Measurements from ENCODE around the gene HTT. TPM values are rescaled to one million over a fixed set of nuclear protein-coding genes. Genes with fewer than 3 reads are reported as not detected.

HTT gene
- total and polyA plus RNA-seq, 2 donors, result 12.8 to 17.9 TPM

DNA sequence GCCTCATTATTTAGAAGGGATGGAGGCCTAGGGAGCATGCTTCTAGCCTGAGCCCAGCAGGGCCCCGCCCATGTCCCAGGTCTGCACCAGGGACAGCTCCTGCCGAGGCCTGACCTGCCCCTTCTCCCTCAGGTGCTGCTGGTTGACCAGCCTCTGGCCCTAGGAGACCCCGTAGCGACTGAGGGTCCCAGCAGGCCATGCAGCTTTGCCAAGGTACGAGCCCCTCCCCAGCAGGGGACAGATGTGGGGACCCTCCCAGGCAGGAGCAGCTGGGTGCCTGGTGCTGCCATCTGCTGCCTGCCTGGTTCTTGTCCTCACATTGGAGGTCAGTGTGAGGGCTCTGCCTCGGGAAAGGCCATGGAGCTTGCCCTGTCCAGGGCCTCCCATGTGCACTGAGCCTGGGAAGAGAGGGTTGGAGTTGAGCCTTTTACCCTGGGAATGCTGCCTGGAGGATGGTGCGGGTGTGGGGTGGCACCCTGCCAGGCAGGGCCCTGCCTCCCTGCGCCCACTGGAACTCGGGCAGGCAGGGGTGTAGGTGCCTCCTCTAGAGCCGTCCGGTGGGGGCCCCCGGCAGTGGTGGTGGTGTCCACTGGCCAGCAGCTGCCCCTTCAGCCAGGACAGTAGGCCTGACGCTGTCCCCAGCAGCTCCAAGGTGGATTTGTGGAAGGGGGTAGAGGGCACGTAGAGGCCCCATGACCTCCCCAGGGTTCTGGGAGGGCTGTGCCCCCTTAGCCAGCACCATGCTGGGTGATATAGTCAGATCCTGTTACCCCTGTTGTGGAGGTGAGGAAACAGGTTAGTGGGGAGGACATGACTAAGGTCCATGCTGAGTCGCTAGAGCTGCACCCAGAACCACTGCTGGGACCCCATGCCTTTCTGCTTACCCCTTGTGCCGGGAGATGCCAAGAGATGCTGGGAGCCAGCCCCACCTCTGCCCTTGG, 172.2 kb downstream of the HTT start:
- WGBS, result 91% methylated on average over 16 of the region's 16 CpGs
- Histone ChIP-seq H3K36me3 (ENCODE audit: control insufficient read depth in 2 of 2, insufficient read depth in 2 of 2, low read length in 1 of 2) (peaks cover 3 to 5% of the 10 kb centered on the region in 2 donors), H3K27me3 (ENCODE audit: control insufficient read depth in 2 of 2, insufficient read depth in 1 of 2, low read length in 1 of 2) (no peaks in the 10 kb centered on the region), H3K27ac (ENCODE audit: low read depth in 1 of 2, low read length in 1 of 2) (no peak overlapping the region), H3K4me1 (ENCODE audit: control insufficient read depth in 2 of 2, insufficient read depth in 2 of 2, low read length in 2 of 2) (no peaks in the 10 kb centered on the region), H3K9me3 (ENCODE audit: control insufficient read depth in 2 of 2, insufficient read depth in 1 of 2, low read length in 1 of 2) (no peaks in the 10 kb centered on the region), H3K4me3 (ENCODE audit: low read length in 2 of 2) (no peak overlapping the region)
- DNase-seq (ENCODE audit: low read depth in 6 of 9, low spot score in 9 of 9), result no peak

DNA sequence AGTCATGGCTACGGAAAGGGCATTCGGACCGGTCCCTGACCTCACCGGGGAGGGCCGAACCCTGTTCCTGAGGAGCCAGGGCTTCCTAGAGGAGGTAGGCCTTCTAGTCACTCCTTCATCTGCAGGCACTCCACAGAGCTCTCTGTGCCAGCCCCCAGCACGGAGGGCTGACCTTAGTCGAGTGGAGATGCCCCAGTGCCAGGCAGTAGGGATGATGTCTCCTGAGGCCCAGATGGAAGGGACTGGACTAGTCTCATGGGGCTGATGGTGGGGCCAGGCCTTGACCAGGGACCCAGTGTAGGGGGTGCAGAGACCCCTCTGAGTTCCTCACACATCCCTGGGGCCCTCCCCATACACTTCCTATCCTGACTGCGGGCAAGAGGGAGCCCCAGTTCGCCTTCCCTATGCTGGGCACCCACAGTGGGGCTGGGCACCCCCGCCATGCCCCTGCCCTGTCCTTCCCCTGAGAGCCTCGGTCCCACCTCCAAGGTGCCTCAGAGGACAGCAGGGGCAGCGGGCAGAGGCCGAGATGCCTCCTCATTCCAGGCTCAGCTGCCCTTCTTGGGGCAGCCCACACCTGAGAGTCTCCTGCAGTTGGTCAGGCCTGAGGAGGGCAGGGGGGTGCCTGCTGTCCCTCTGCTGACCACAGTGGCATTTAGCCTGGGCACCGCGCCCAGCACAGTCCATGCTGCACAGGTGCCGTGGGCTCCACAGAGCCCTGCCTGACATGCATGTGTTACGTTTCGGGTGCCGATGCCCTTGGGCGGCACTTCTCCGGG, 173.1 kb downstream of the HTT start:
- DNase-seq (ENCODE audit: low read depth in 6 of 9, low spot score in 9 of 9), result no peak
- peaks cover 0 to 3% of the 10 kb centered on the region in 2 donors for H3K36me3 ChIP-seq (ENCODE audit: control insufficient read depth in 2 of 2, insufficient read depth in 2 of 2, low read length in 1 of 2)
- H3K27ac ChIP-seq (ENCODE audit: low read depth in 1 of 2, low read length in 1 of 2), result no peak overlapping the region
- H3K9me3 ChIP-seq (ENCODE audit: control insufficient read depth in 2 of 2, insufficient read depth in 1 of 2, low read length in 1 of 2), result no peaks in the 10 kb centered on the region
- H3K27me3 ChIP-seq (ENCODE audit: control insufficient read depth in 2 of 2, insufficient read depth in 1 of 2, low read length in 1 of 2), result no peaks in the 10 kb centered on the region
- 98% methylated on average over 21 of the region's 21 CpGs for WGBS
- no peaks in the 10 kb centered on the region for H3K4me1 ChIP-seq (ENCODE audit: control insufficient read depth in 2 of 2, insufficient read depth in 2 of 2, low read length in 2 of 2)
- H3K4me3 ChIP-seq (ENCODE audit: low read length in 2 of 2), result no peak overlapping the region

DNA sequence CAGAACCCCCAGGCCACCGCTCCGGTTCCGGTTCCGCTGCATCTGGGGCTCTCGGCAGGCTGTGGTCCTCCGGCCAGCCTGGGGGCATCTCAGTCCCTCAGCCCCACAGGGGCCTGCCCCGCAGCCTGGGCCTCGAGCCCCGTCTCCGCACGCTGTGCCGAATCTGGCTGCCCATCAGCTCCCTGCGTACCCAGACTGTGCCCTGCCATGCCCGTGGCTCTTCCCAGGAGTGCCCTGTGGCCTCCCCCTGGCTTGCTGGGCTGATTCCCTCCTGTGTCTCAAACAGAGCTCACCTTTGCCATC, 173.6 kb downstream of the HTT start:
- no peak overlapping the region for H3K4me3 ChIP-seq (ENCODE audit: low read length in 2 of 2)
- H3K9me3 ChIP-seq (ENCODE audit: control insufficient read depth in 2 of 2, insufficient read depth in 1 of 2, low read length in 1 of 2), result no peaks in the 10 kb centered on the region
- 96% methylated on average over 14 of the region's 14 CpGs for WGBS
- H3K27me3 ChIP-seq (ENCODE audit: control insufficient read depth in 2 of 2, insufficient read depth in 1 of 2, low read length in 1 of 2), result no peaks in the 10 kb centered on the region
- no peak overlapping the region for H3K27ac ChIP-seq (ENCODE audit: low read depth in 1 of 2, low read length in 1 of 2)
- H3K4me1 ChIP-seq (ENCODE audit: control insufficient read depth in 2 of 2, insufficient read depth in 2 of 2, low read length in 2 of 2), result no peaks in the 10 kb centered on the region
- DNase-seq (ENCODE audit: low read depth in 6 of 9, low spot score in 9 of 9), result no peak
- H3K36me3 ChIP-seq (ENCODE audit: control insufficient read depth in 2 of 2, insufficient read depth in 2 of 2, low read length in 1 of 2), result peaks cover 0 to 3% of the 10 kb centered on the region in 2 donors

DNA sequence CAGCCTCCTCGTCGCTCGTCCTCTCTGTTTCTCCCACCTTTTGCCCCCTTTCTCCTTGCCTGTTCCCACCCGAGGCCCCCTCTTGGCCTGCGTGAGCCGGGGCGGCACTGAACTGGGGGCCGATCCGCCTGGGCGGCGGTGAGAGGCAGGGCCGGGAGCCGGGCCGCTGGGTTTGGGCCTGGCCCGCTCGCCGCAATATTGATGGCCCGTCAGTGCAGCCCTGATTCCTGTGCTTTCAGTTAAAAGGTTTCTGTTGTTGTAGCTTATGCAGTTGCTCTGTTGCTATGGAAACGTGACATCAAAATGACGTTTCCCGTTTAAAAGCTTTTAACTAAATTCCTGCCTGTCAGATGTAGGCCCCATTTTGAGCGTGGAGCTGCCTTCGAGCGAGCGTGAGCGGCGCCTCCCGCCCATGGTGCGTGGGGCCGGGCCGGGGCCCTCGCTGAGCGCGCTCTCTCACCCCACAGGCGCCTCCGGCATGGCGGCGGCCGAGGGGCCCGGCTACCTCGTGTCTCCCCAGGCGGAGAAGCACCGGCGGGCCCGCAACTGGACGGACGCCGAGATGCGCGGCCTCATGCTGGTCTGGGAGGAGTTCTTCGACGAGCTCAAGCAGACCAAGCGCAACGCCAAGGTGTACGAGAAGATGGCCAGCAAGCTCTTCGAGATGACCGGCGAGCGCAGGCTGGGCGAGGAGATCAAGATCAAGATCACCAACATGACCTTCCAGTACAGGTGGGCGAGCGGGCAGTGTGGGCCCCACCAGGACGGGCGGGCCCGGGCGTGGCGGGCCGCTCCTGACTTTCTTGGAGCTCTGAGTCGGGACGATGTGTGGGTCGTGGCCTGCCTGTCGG, 174.6 kb downstream of the HTT start, which contains the start of gene MSANTD1:
Gene MSANTD1, plus strand, starts transcription at position 349 of the 851 bp plus-strand sequence. Its CDS starts 64 bp downstream, at position 413.
- no peak within 1 kb of the TSS for H3K27ac ChIP-seq (ENCODE audit: low read depth in 1 of 2, low read length in 1 of 2)
- no peaks in the 10 kb centered on the region for H3K27me3 ChIP-seq (ENCODE audit: control insufficient read depth in 2 of 2, insufficient read depth in 1 of 2, low read length in 1 of 2)
- H3K4me1 ChIP-seq (ENCODE audit: control insufficient read depth in 2 of 2, insufficient read depth in 2 of 2, low read length in 2 of 2), result no peaks in the 10 kb centered on the region
- WGBS, result 95% methylated on average over 72 of the region's 72 CpGs
- H3K9me3 ChIP-seq (ENCODE audit: control insufficient read depth in 2 of 2, insufficient read depth in 1 of 2, low read length in 1 of 2), result no peaks in the 10 kb centered on the region
- peak in 2 of 9 donors; percentile 13 to 39 for DNase-seq (ENCODE audit: low read depth in 6 of 9, low spot score in 9 of 9)
- peaks cover 0 to 1% of the 10 kb centered on the region in 2 donors for H3K36me3 ChIP-seq (ENCODE audit: control insufficient read depth in 2 of 2, insufficient read depth in 2 of 2, low read length in 1 of 2)
- no peak within 1 kb of the TSS for H3K4me3 ChIP-seq (ENCODE audit: low read length in 2 of 2)

DNA sequence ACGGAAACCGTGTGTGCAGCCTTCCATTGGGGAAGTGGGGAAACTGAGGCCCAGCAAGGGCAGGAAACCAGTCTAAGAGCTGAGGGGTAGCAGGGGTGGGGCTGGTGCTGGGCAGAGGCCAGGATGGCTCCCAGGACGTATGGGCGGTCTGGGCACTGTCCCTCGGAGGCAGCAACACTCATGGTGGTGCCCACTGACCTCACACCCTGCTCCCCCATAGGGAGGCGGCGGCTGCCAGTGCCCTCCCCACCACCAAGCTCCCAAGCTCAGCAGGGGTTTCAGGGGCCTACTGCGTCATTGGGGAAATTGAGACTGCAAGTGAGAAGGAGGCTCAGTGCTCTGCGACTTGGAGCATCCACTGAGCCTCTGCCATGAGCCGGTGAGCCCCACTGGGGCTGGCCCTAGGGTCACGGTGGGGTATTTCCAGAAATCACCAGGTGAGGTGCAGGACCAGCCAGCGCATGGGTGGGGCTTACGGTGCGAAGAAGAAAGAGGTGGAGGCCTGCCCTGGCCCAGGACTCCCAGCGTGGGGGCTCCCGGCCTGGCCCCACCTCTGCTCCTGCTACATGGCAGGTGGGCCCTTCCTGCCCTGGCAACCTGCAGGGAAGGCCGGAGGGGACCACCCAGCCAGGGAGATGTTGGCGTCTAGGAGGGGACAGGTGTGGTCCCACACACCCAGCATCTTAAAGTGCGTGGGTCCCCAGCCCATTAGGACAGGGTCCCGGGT, 175.4 kb downstream of the HTT start:
- Histone ChIP-seq H3K36me3 (ENCODE audit: control insufficient read depth in 2 of 2, insufficient read depth in 2 of 2, low read length in 1 of 2) (no peaks in the 10 kb centered on the region), H3K27me3 (ENCODE audit: control insufficient read depth in 2 of 2, insufficient read depth in 1 of 2, low read length in 1 of 2) (no peaks in the 10 kb centered on the region), H3K9me3 (ENCODE audit: control insufficient read depth in 2 of 2, insufficient read depth in 1 of 2, low read length in 1 of 2) (no peaks in the 10 kb centered on the region), H3K4me1 (ENCODE audit: control insufficient read depth in 2 of 2, insufficient read depth in 2 of 2, low read length in 2 of 2) (no peaks in the 10 kb centered on the region), H3K27ac (ENCODE audit: low read depth in 1 of 2, low read length in 1 of 2) (no peak overlapping the region), H3K4me3 (ENCODE audit: low read length in 2 of 2) (no peak overlapping the region)
- whole genome bisulfite sequencing, result 98% methylated on average over 20 of the region's 20 CpGs
- no peak for DNase-seq (ENCODE audit: low read depth in 6 of 9, low spot score in 9 of 9)

DNA sequence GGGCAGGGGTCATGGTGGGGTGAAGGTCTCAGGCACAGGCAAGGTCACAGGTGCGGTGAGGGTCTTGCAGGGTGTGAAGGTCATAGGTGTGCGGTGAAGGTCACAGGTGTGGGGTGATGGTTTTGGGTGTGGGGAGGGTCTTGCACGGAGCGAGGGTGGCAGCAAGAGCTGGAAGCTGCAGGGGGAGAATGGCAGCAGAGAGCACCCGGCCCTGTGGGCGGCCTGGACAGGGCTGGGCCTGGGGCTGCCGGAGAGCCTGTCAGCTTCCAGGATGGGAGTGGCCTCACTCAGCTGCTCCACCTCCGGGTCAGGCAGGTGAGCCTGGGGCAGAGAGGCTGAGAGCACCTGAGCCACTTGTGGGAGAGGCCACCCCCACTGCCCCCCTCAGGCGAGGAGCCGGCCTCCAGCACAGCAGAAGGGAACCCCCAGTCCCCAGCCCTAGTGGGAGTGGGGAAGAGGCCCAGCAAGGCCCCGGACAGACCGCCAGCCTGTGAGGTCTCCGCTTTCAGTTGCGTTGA, 176.0 kb downstream of the HTT start:
- Histone ChIP-seq H3K27ac (ENCODE audit: low read depth in 1 of 2, low read length in 1 of 2) (no peak overlapping the region), H3K4me3 (ENCODE audit: low read length in 2 of 2) (no peak overlapping the region), H3K27me3 (ENCODE audit: control insufficient read depth in 2 of 2, insufficient read depth in 1 of 2, low read length in 1 of 2) (no peaks in the 10 kb centered on the region), H3K4me1 (ENCODE audit: control insufficient read depth in 2 of 2, insufficient read depth in 2 of 2, low read length in 2 of 2) (no peaks in the 10 kb centered on the region), H3K9me3 (ENCODE audit: control insufficient read depth in 2 of 2, insufficient read depth in 1 of 2, low read length in 1 of 2) (no peaks in the 10 kb centered on the region), H3K36me3 (ENCODE audit: control insufficient read depth in 2 of 2, insufficient read depth in 2 of 2, low read length in 1 of 2) (no peaks in the 10 kb centered on the region)
- DNase-seq (ENCODE audit: low read depth in 6 of 9, low spot score in 9 of 9), result no peak
- 98% methylated on average over 14 of the region's 14 CpGs for WGBS

DNA sequence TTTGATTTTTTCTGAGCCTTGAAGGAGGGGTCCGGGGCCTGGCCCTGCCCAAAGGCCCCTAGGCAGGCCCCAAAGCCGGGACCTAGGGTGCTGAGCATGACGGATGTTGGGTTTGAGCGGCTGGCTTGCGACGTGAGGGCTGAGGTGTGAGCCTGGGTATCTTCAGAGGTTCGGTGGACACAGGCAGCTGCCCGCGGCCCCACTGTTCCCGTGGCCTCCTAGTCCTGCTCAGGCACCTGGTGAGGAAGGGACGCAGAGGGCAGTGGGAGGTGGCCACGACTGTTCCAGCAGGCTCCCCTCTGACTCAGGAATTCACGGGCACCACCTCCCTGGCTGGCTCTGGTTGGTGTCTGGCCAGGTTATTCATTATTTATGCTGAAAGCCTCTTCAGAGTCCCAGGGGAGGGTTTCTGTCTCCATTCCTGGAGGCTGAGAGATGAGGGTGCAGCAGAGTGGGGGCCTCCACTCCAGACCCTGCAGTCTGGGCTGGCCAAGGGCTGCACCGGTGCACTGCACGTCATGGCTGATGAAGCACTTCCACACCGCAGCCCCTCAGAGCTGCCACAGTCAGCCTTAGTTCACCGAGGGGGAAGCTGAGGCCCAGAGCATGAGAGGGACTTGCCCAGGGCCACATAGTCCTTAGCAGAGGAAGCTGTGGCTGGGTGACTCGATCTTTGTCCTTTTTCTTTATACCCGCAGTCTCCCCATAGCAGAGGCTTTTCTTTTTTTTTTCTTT, 176.6 kb downstream of the HTT start:
- no peak overlapping the region for H3K4me3 ChIP-seq (ENCODE audit: low read length in 2 of 2)
- no peak for DNase-seq (ENCODE audit: low read depth in 6 of 9, low spot score in 9 of 9)
- no peak overlapping the region for H3K27ac ChIP-seq (ENCODE audit: low read depth in 1 of 2, low read length in 1 of 2)
- no peaks in the 10 kb centered on the region for H3K27me3 ChIP-seq (ENCODE audit: control insufficient read depth in 2 of 2, insufficient read depth in 1 of 2, low read length in 1 of 2)
- no peaks in the 10 kb centered on the region for H3K9me3 ChIP-seq (ENCODE audit: control insufficient read depth in 2 of 2, insufficient read depth in 1 of 2, low read length in 1 of 2)
- WGBS, result 96% methylated on average over 19 of the region's 19 CpGs
- H3K36me3 ChIP-seq (ENCODE audit: control insufficient read depth in 2 of 2, insufficient read depth in 2 of 2, low read length in 1 of 2), result no peaks in the 10 kb centered on the region
- H3K4me1 ChIP-seq (ENCODE audit: control insufficient read depth in 2 of 2, insufficient read depth in 2 of 2, low read length in 2 of 2), result no peaks in the 10 kb centered on the region

Data from thymus (tissue), 11 donors.